OCI-LY7 (cell line): ENCODE results near the gene SERPINB2. TPM values are rescaled to one million over a fixed set of nuclear protein-coding genes. Genes with fewer than 3 reads are reported as not detected.

Source experiments
- BruUV-seq: library from RNA; stranded (reverse); fragments of 400-500 nt; replicated peaks from 2 replicates; lab custom pipeline; 2021; lab: Mats Ljungman, UMichigan
- CTCF ChIA-PET: fragments of 300-600 bp; sonication (Branson Sonifier 250); formaldehyde crosslinking; loops from one replicate; lab custom pipeline; 2022; ENCODE audit warnings: antibody characterized with exemption; ENCODE audit not compliant: unreplicated experiment; lab: Charles Lee
- POLR2A ChIA-PET: fragments of 300-600 bp; sonication (Branson Sonifier 250); formaldehyde crosslinking; loops from one replicate; lab custom pipeline; 2022; ENCODE audit warnings: antibody characterized with exemption; lab: Charles Lee
- DNase-seq: peaks from one replicate; pipeline ENCODE4 v3.0.0-alpha.2; 2015; ENCODE audit warnings: low spot score
- H2AFZ ChIP-seq: fragments of 200-600 bp; sonication (generic), shearing (Covaris generic); 2 replicates; pipeline ENCODE4 v1.6.1; 2014; ENCODE audit warnings: mild to moderate bottlenecking, antibody characterized with exemption, low read length, moderate library complexity
- H3K27ac ChIP-seq: fragments of 200-600 bp; sonication (generic); 2 replicates; pipeline ENCODE4 v1.5.1; 2014; ENCODE audit warnings: mixed run types, low read depth, mild to moderate bottlenecking, moderate library complexity, low read length, inconsistent platforms; ENCODE audit not compliant: poor library complexity, severe bottlenecking
- H3K36me3 ChIP-seq: fragments of 200-600 bp; sonication (generic); 2 replicates; pipeline ENCODE4 v1.6.1; 2014; ENCODE audit warnings: mild to moderate bottlenecking, antibody characterized with exemption, low read length, moderate library complexity, mixed read lengths; ENCODE audit not compliant: insufficient read depth
- H3K4me1 ChIP-seq: fragments of 200-600 bp; sonication (generic); 2 replicates; pipeline ENCODE4 v1.5.1; 2014; ENCODE audit warnings: mild to moderate bottlenecking, low read length; ENCODE audit not compliant: insufficient read depth, poor library complexity, severe bottlenecking
- H3K4me2 ChIP-seq: fragments of 200-600 bp; sonication (generic); 2 replicates; pipeline ENCODE4 v1.6.1; 2014; ENCODE audit warnings: mild to moderate bottlenecking, low read length
- H3K4me3 ChIP-seq: fragments of 200-600 bp; sonication (generic); 2 replicates; pipeline ENCODE4 v1.5.1; 2014; ENCODE audit warnings: mild to moderate bottlenecking, low read depth, low read length; ENCODE audit not compliant: poor library complexity, severe bottlenecking
- H3K79me2 ChIP-seq: fragments of 200-600 bp; sonication (generic); 2 replicates; pipeline ENCODE4 v1.6.1; 2016; ENCODE audit warnings: low read depth, mild to moderate bottlenecking, low read length, moderate library complexity, mixed read lengths; ENCODE audit not compliant: insufficient read depth
- H3K9me2 ChIP-seq: fragments of 200-600 bp; sonication (generic); 2 replicates; pipeline ENCODE4 v1.6.1; 2016; ENCODE audit warnings: mild to moderate bottlenecking, low read length, mixed read lengths; ENCODE audit not compliant: insufficient read depth
- H3K9me3 ChIP-seq: fragments of 200-600 bp; sonication (generic); 2 replicates; pipeline ENCODE4 v1.6.1; 2014; ENCODE audit warnings: mild to moderate bottlenecking, mixed run types, low read length, mixed read lengths
- H4K20me1 ChIP-seq: fragments of 200-600 bp; sonication (generic); 2 replicates; pipeline ENCODE4 v1.6.1; 2014; ENCODE audit warnings: mild to moderate bottlenecking, antibody characterized with exemption, low read length, moderate library complexity, mixed read lengths; ENCODE audit not compliant: insufficient read depth
- CTCF ChIP-seq: fragments of 200-600 bp; sonication (generic); conservative IDR thresholded peaks from 2 replicates; pipeline ENCODE4 v1.5.1; 2014; ENCODE audit warnings: mild to moderate bottlenecking, antibody characterized with exemption, low read length, moderate library complexity, mixed read lengths
- EZH2phosphoT487 ChIP-seq: fragments of 200-600 bp; sonication (generic); IDR thresholded peaks from 2 replicates; pipeline ENCODE4 v1.6.1; 2018; ENCODE audit warnings: low read depth, borderline replicate concordance, mild to moderate bottlenecking, mixed run types, antibody characterized with exemption, low read length, moderate library complexity, mixed read lengths
- intact Hi-C: fragments of 100-400 bp; cut with micrococcal nuclease; formaldehyde crosslinking; loops from one replicate; pipeline ENCODE4 v1.10.0; 2022; ENCODE audit not compliant: unreplicated experiment
- total RNA-seq, 2 experiments: library from RNA; depleted of rRNA in 1 of 2; stranded (reverse); fragments of >200 nt in 1 of 2; shearing (Covaris generic) in 1 of 2; gene quantifications; 2 replicates each; pipeline ENCODE4 v1.2.3, GENCODE V29; 2014 to 2022

Gene SERPINB2
- total RNA-seq, 2 experiments from 2014 or later, result not detected

- Histone ChIP-seq H3K27ac (no peak overlapping the region), H3K4me3 (no peak overlapping the region), H3K36me3 (no peaks in the 10 kb centered on the region), H3K9me2 (no peaks in the 10 kb centered on the region), H4K20me1 (no peaks in the 10 kb centered on the region), H3K9me3 (no peaks in the 10 kb centered on the region), H3K4me2 (no peak overlapping the region), H3K4me1 (no peaks in the 10 kb centered on the region), H3K79me2 (no peaks in the 10 kb centered on the region), H2AFZ (no peak overlapping the region)
- no TSS peak for BruUV-seq
- CTCF ChIA-PET, result no interaction called here
- POLR2A ChIA-PET, result no interaction called here
- TF ChIP-seq EZH2phosphoT487 (no peak), CTCF (no peak)
- intact Hi-C loops, result no loop called here
- DNase-seq, result no peak
These were observed 9.2 kb upstream of the SERPINB2 start for GRCh38 chr18:63878343-63878742.

- H3K9me3 ChIP-seq, result no peaks in the 10 kb centered on the region
- H4K20me1 ChIP-seq, result no peaks in the 10 kb centered on the region
- ChIA-PET CTCF (no interaction called here), POLR2A (no interaction called here)
- no peak overlapping the region for H2AFZ ChIP-seq
- DNase-seq, result no peak
- no peaks in the 10 kb centered on the region for H3K79me2 ChIP-seq
- H3K4me3 ChIP-seq, result no peak overlapping the region
- H3K4me2 ChIP-seq, result no peak overlapping the region
- BruUV-seq, result no TSS peak
- no peaks in the 10 kb centered on the region for H3K9me2 ChIP-seq
- H3K4me1 ChIP-seq, result no peaks in the 10 kb centered on the region
- H3K36me3 ChIP-seq, result no peaks in the 10 kb centered on the region
- intact Hi-C loops, result no loop called here
- H3K27ac ChIP-seq, result no peak overlapping the region
- no peak for TF ChIP-seq EZH2phosphoT487
- TF ChIP-seq CTCF, result no peak
These were observed 8.6 kb upstream of the SERPINB2 start for GRCh38 chr18:63878925-63879324.

- Histone ChIP-seq H3K4me3 (no peak overlapping the region), H3K27ac (no peak overlapping the region), H3K9me3 (no peaks in the 10 kb centered on the region), H4K20me1 (no peaks in the 10 kb centered on the region), H3K9me2 (no peaks in the 10 kb centered on the region), H3K79me2 (no peaks in the 10 kb centered on the region), H2AFZ (no peak overlapping the region), H3K4me2 (no peak overlapping the region), H3K4me1 (no peaks in the 10 kb centered on the region), H3K36me3 (no peaks in the 10 kb centered on the region)
- CTCF ChIA-PET, result no interaction called here
- TF ChIP-seq EZH2phosphoT487 (no peak), CTCF (no peak)
- intact Hi-C loops, result no loop called here
- POLR2A ChIA-PET, result no interaction called here
- DNase-seq, result no peak
- BruUV-seq, result no TSS peak
These were observed 7.8 kb upstream of the SERPINB2 start for GRCh38 chr18:63879709-63880108.
